ENCODE data around the gene CEACAM19.
"Not testable (repeated sequence)": the region's sequence is repeated elsewhere in the genome, so short reads cannot be mapped to it uniquely, and the experiment has no call there.

The CEACAM19 gene

DNA sequence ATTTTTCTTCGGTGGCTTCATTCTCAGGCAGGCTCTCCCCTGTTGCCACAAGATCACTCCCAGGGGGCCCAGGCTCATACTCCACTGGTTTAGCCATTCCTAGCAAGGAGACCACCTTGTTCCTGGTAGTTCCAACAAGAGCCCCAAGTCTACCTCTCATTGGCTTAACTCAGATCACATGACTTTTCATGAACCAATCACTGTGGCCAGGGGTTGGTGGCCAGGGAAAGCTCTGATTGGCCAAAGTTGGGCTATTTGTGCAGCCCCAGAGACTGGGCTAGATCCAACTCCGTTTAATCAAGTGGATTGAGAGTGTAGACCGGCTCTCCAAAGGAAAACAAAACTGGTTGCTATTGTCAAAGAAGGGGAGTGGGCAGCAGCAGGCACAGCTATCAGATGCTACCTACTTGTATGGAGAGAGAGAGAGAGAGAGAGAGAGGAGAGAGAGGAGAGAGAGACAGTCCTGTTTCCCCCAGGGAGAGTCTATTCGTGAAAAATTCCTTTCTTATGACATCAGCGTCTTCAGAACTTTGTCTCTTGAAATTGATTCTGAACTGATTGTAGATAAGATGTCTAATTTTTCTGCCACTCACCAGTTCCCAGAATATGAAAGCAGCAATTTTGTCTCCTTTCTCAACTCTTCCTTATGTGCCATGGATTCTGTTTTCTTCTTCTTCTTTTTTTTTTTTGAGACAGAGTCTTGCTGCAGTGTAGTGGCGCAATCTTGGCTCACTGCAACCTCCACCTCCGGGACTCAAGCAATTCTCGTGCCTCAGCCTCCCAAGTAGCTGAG is 5.9 kb downstream of the CEACAM19 start:
- DNase-seq = no peak

DNA sequence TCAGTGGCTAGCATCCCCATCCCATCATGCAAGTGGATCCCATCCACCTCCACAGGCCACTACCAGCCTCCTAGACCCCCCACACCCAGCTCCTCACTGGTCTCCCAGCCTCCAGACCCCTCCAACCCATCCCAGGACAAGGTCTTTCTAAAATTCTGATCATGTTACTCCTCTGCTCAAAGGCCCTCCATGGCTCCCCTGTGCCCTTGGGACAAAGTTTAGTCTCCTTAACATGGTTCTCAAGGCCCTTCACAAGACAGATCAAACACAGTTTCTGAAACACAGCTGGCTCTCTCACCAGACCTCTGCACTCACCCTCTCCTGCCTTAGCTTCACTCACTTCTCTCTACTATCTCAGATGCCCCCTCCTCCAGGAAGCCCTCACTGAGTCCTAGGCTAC is 9.3 kb downstream of the CEACAM19 start:
- no peak for DNase-seq

- no peak for DNase-seq
These were observed 10.9 kb downstream of the CEACAM19 start for GRCh38 chr19:44681992-44682790.

DNA sequence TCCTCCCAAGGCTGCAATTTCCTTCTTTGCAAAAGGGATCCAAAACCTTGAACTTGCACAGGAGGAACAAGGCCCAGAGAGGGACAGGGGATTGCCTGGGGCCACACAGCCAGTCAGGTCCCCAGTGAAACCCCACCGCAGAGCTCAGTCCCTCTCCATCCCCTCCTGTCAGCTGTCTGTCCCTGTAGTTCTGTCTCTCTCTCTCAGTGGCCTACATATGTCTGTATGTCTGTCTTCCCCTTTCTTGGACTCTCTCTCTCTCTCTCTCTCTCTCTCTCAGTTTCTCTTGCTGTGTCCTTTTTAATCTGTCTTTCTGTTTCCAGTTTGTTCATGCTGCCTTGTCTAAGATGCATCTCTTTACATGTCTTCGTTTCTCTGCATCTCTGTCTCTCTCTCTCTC is 11.5 kb downstream of the CEACAM19 start:
- DNase-seq = no peak

- no peak for DNase-seq
These were observed 12.3 kb downstream of the CEACAM19 start for GRCh38 chr19:44683434-44684210.

DNA sequence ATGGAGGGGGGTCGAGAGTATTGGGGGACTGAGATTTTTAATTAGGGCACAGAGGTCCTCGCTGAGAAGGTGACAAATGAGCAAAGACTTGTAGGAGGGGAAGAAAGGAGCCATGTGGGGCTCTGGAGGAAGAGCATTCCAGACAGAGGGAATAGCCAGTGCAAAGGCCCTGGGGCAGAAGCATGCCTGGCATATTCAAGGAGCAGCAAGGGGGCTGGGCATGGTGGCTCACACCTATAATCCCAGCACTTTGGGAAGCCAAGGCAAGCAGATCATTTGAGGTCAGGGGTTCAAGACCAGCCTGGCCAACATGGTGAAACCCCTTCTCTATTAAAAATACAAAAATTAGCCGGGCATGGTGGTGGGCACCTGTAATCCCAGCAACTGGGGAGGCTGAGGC is 13.1 kb downstream of the CEACAM19 start:
- DNase-seq = not testable (repeated sequence)

- no peak for DNase-seq
These were observed 13.9 kb downstream of the CEACAM19 start for GRCh38 chr19:44684892-44685863.

GRCh38 chr19:44685877-44686276 is 14.6 kb downstream of the CEACAM19 start:
- DNase-seq = no peak

DNA sequence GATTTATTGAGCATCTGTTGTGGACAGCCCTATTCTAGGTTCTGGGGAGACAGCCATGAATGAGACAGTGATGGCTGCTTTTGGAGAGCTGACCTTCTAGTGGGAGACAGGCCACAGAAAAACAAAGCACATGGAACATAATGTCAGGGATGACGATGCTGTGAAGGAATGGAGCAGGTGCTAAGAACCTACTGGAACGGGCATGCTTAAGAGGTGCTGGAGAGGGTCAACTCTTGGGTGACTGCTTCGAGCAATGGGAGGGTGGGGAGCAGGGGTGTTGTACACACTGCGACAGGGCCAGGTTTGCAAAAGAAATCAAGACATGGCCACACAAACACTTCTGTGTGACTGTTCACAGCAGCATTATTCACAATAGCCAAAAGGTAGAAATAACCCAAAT is 15.6 kb downstream of the CEACAM19 start:
- DNase-seq = no peak

- DNase-seq = no peak
These were observed 16.6 kb downstream of the CEACAM19 start for GRCh38 chr19:44687888-44688287.

DNA sequence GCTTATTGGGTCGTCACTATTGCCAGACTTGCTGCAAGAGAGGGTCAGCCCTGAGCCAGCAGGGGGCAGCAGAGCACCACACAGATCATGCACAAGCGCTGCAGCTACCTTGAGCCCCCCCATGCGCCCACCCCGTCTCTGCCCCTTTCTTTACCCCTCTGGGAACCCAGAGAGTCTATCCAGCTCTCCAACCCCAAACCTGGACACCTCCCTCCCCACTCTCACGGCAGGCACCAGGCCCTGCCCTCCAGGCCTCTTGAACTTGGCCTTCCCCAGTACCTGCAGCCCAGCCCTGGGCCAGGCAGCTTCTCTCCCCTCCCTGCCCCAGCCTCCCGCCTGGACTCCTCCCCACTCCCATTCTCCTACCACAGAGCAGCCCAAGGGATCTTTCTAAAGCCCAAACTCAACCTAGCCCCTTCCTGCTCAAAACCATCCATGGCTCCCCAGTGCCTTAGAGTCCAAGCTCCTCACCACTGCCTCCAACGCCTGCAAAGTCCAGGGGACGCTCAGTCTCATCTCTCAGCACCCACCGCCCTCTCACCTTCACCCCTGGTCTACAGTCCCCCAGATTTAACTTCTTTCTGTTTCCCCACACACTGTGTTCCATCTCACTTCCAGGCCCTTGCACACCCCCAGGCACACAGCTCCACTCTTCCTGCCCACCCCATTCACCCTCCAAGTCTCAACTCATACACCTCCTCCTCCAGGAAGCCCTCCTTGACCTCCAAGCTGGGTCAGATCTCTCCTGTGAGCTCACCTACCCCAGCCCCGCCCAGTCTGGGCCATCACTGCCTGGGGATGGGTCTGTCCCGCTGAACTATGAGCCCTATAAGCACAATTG is 18.2 kb downstream of the CEACAM19 start:
- DNase-seq = peak; percentile 57 to 75 (median 67)

DNA sequence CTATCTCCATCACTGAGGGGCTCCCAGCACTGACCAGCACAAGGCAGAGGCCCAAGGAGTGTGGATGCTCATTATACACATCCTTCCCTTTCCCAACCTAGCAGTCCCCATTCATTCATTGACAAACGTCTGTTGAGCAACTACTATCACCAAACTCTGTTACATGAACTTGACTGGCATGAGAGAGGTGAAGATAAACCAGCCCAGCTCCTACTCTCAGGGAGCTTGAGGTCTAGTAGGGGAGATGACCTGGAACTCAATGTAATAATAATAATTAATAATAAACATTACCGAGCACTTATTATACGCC is 18.8 kb downstream of the CEACAM19 start:
- no peak for DNase-seq

GRCh38 chr19:44692379-44692721 is 21.1 kb downstream of the CEACAM19 start:
- DNase-seq = no peak

GRCh38 chr19:44694184-44694579 is 22.9 kb downstream of the CEACAM19 start:
- no peak for DNase-seq

- DNase-seq = no peak
These were observed 25.8 kb downstream of the CEACAM19 start for GRCh38 chr19:44696939-44697669.

DNA sequence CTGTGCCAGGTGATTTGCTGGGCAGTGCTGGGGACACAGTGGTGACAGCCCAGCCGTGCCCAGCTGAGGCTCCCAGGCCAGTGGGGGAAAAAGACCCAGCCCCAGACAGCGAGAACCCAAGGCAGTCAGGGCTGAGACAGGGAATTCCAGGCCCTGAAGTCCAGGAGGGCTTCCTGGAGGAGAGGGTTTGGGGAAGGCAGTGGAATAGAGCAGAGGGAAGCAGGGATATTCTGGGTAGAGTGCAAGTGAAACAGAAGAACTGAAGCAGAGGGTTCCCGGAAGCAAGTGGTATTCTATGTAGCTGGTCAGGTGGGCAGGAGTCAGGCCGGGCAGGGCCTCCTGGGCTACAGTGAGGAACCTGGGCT is 26.4 kb downstream of the CEACAM19 start:
- DNase-seq = no peak

DNA sequence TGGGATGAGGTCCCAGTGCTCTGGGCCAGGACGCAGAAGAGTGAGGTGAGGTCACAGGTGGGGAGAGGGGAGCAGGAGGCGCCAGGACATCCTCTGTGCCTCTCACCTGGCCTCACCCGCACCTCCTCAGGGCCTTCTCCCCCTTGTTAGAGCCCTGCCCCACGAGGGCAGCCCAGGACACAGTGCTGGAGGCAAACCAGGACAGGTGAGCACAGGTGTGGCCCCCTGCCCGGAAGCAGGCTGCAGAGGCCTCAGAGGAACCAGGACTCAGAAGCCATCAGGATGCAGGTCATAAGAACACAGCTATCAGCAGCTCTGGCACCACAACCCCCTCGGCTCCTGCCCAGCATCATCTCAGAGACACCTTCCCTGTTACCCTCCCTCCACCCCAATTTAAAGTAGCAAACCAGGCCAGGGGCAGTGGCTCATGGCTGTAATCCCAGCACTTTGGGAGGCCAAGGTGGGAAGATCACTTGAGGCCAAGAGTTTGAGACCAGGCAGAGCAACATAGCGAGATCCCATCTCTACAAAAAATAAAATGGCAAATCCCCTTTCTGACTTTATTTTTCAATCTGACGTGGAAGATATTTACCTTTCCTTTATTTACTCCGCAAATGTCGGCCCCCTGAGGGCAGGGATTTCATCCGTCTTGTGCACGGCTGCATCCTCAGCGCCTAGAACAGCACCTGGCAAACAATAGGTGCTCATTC is 27.4 kb downstream of the CEACAM19 start, which contains the start of gene CEACAM16:
CEACAM16 (plus strand) TSS at position 660 of the 710 bp plus-strand sequence. CDS start 2,306 bp downstream, outside the sequence.
- no peak for DNase-seq

DNA sequence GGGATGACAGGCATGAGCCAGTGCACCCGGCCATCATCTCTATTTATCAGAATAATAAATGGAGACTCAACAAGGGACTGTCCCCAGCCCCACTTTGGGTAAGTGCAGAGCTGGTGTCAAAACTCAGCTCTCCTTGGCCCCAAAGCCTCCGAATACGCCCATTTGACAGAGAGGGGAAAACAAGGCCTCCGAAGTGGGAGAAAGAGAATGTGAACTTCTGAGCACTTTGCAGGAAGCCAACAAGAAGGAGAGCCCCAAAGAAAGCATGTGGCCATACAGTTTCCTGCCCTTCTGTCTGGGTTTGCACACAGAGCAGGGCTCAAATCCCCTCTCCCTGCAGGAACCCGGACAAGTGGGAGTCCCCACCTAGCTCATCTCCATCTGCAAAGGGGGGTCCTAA is 29.3 kb downstream of the CEACAM19 start:
- no peak for DNase-seq

GRCh38 chr19:44701228-44701627 is 29.9 kb downstream of the CEACAM19 start:
- no peak for DNase-seq

DNA sequence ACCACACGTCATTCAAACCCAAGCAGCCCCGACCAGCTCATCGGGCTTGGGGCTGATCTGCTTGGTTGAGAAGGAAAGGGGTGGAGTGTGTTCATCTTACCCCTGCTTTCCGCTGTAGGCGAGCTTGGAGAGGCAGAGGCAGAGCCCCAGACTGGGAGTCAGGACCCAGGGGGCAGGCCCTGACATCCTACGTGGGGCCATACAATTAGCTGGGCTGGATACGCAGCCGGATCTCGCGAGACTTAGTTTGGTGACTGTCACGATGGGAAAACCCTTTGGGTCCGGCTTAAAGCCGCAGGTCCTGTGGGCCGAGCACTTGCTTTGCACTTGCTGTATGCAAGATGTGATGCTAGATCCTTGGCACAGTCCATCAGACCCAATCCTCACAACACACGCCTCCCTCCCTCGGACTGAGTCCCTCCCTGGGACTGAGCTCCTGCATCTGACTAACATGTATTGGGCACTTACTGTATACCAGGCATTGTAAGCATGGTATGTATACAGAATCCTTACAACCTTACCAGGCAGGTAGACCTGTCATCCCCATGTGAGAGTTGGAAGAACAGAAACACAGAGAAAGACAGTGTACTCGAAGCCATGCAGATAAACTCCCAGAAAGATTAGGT is 31.4 kb downstream of the CEACAM19 start:
- DNase-seq = no peak

Measured in activated naive CD4-positive, alpha-beta T cell (primary cell).